ENCODE data around the gene DNM2.

Gene DNM2

DNA sequence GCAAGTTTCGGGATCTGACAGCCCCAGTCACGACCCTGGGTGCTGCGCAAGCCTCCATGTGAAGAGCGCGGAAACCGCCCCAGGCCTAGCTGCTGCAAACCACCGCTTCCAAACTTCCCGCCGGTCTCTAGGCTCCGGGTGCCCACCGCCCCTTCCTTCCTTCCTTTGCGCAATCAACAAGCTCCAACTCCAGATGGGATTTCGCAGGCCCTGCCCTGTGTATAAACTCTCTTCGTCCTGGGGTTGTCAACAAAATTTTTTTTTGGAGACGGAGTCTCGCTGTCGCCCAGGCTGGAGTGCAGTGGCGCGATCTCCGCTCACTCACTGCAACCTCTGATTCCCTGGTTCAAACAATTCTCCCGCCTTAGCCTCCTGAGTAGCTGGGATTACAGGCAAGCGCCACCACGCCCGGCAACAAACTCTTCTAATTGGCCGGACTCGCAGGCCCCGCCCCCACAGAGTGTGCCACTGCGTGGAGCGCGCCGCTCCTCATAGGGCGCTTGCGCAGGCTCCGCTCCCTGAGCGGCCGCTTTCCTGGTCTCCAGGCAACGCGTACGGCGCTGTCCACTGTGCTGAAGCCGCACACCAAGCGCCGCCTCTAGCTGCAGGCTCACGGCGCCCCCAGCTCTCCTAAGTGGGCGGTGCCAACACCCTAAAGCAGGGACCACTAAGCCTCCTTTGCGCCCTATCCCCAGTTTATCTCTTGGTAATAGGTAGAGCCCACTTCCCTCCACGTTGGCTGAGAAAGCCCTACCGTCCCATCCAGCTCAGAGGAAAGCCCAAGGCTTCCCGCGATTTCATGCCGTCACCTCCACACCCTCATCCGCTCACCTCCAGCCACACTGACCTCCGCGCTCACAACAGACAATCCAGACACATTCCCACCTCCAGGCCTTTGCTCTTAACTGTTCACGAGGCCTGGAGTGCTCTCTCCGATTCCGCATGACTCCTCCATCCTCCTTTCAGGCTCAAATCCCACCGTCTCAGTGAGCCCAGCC, 22.2 kb upstream of the DNM2 start:
- Mint-ChIP-seq H3K9me3 (no peaks in the 10 kb centered on the region), H3K27ac (no peak overlapping the region), H3K36me3 (ENCODE audit: low read depth) (peaks cover 21% of the 10 kb centered on the region), H3K27me3 (peaks cover 15% of the 10 kb centered on the region), H3K4me1 (ENCODE audit: low read depth) (peaks cover 19% of the 10 kb centered on the region), H3K4me3 (peak overlapping the region; percentile 79)
- intact Hi-C loops (cut with micrococcal nuclease) = loop anchor here (5.0 to 10.0 kb wide), 3 partner anchors 38 to 191 kb away; partner anchors contain the start of genes CDKN2D, KEAP1 and KRI1

GRCh38 chr19:10699650-10700335, 18.1 kb upstream of the DNM2 start:
- H3K27ac Mint-ChIP-seq = no peak overlapping the region
- intact Hi-C loops (cut with micrococcal nuclease) = loop anchor here (1.0 to 10.0 kb wide), 4 partner anchors 42 to 195 kb away; partner anchors contain the start of genes CDKN2D, KEAP1 and KRI1
- peaks cover 29% of the 10 kb centered on the region for H3K4me1 Mint-ChIP-seq (ENCODE audit: low read depth)
- peaks cover 15% of the 10 kb centered on the region for H3K27me3 Mint-ChIP-seq
- H3K9me3 Mint-ChIP-seq = no peaks in the 10 kb centered on the region
- no peak overlapping the region for H3K4me3 Mint-ChIP-seq
- H3K36me3 Mint-ChIP-seq (ENCODE audit: low read depth) = peaks cover 1% of the 10 kb centered on the region

DNA sequence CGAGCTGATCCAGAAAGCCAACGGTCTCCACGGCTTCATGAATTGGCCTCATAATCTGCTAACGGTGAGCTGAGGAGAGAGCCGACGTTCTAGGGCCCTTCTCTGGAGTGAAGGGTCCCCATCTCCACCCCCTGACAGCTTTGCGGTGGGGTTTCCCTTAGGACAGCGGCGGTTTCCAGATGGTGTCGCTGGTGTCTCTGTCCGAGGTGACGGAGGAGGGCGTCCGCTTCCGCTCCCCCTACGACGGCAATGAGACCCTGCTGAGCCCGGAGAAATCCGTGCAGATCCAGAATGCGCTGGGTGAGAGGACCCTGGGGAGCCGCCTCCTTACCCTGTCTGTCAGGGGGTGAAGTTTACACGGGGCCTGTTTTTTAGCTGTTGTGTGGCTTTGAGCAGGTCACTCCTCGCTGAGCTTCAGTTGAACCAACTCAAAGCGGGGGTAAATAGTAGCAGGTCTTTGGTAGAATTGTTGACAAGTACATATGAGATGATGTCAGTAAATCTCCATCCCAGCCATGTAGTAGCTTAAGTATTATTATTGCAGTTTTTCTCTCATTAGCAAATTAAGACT, 15.8 kb upstream of the DNM2 start:
- Mint-ChIP-seq H3K27ac (peak overlapping the region; percentile 69), H3K9me3 (no peaks in the 10 kb centered on the region)

DNA sequence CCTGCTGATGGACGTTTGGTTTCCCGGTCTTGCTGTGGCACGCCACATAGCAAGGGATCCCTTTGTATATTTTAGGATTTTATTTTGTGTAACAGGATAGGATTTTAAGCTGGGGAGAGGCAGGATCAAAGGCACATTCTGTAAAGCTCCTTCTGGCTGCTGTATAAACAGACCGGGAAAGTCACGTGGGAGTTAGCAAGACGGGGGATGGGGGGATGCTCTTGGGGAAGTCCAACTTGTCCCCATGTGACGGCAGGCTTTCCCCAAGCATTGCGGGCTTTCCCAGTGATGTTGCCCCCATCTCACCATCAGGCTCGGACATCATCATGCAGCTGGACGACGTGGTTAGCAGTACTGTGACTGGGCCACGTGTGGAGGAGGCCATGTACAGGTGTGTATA, 10.9 kb upstream of the DNM2 start:
- no peak overlapping the region for H3K4me3 Mint-ChIP-seq
- peaks cover 4% of the 10 kb centered on the region for H3K4me1 Mint-ChIP-seq (ENCODE audit: low read depth)
- no peak overlapping the region for H3K27ac Mint-ChIP-seq
- no peaks in the 10 kb centered on the region for H3K27me3 Mint-ChIP-seq
- intact Hi-C loops (cut with micrococcal nuclease) = no loop called here
- H3K36me3 Mint-ChIP-seq (ENCODE audit: low read depth) = peaks cover 51% of the 10 kb centered on the region
- no peaks in the 10 kb centered on the region for H3K9me3 Mint-ChIP-seq

More for the DNA sequence above, 15.8 kb upstream of the DNM2 start:
- Mint-ChIP-seq H3K4me3 (peak overlapping the region; percentile 75), H3K27me3 (peaks cover 6% of the 10 kb centered on the region), H3K36me3 (ENCODE audit: low read depth) (peaks cover 13% of the 10 kb centered on the region), H3K4me1 (ENCODE audit: low read depth) (peaks cover 13% of the 10 kb centered on the region)
- intact Hi-C loops (cut with micrococcal nuclease) = no loop called here

DNA sequence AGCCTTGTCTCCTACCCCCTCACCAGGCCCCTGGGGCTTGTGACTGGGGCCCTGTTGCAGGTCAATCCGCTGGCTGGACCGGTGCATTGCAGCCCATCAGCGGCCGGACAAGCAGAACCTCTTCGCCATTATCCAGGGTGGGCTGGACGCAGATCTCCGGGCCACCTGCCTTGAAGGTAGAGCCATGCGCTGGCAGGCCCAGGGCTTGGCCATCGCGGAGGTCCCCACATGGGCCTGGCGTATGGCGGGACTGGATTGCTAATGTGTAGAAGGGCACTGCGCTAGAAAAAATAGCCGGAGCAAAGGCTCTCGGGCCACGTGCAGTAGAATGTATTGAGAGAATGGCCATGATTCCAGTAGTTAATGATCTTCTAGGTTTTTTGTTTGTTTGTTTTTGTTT, 10.4 kb upstream of the DNM2 start:
- Mint-ChIP-seq H3K27ac (no peak overlapping the region), H3K36me3 (ENCODE audit: low read depth) (peaks cover 55% of the 10 kb centered on the region), H3K9me3 (no peaks in the 10 kb centered on the region), H3K27me3 (no peaks in the 10 kb centered on the region), H3K4me1 (ENCODE audit: low read depth) (no peaks in the 10 kb centered on the region), H3K4me3 (no peak overlapping the region)
- intact Hi-C loops (cut with micrococcal nuclease) = no loop called here

- Mint-ChIP-seq H3K27me3 (no peaks in the 10 kb centered on the region), H3K36me3 (ENCODE audit: low read depth) (peaks cover 62% of the 10 kb centered on the region), H3K4me1 (ENCODE audit: low read depth) (no peaks in the 10 kb centered on the region), H3K9me3 (no peaks in the 10 kb centered on the region), H3K27ac (no peak overlapping the region), H3K4me3 (no peak overlapping the region)
- intact Hi-C loops (cut with micrococcal nuclease) = no loop called here
Observed at GRCh38 chr19:10708291-10708690, 9.6 kb upstream of the DNM2 start.

GRCh38 chr19:10712045-10712444, 5.8 kb upstream of the DNM2 start:
- H3K27ac Mint-ChIP-seq = no peak overlapping the region
- H3K4me1 Mint-ChIP-seq (ENCODE audit: low read depth) = peaks cover 4% of the 10 kb centered on the region
- peaks cover 59% of the 10 kb centered on the region for H3K36me3 Mint-ChIP-seq (ENCODE audit: low read depth)
- H3K4me3 Mint-ChIP-seq = no peak overlapping the region
- H3K27me3 Mint-ChIP-seq = no peaks in the 10 kb centered on the region
- H3K9me3 Mint-ChIP-seq = no peaks in the 10 kb centered on the region
- intact Hi-C loops (cut with micrococcal nuclease) = loop anchor here (10.0 kb wide), 1 partner anchor 123 kb away; the partner anchor contains the start of gene TMED1

- H3K4me3 Mint-ChIP-seq = no peak overlapping the region
- H3K27ac Mint-ChIP-seq = no peak overlapping the region
- intact Hi-C loops (cut with micrococcal nuclease) = loop anchor here (10.0 kb wide), 1 partner anchor 122 kb away; the partner anchor contains the start of gene TMED1
- no peaks in the 10 kb centered on the region for H3K9me3 Mint-ChIP-seq
- H3K27me3 Mint-ChIP-seq = no peaks in the 10 kb centered on the region
- peaks cover 7% of the 10 kb centered on the region for H3K4me1 Mint-ChIP-seq (ENCODE audit: low read depth)
- peaks cover 52% of the 10 kb centered on the region for H3K36me3 Mint-ChIP-seq (ENCODE audit: low read depth)
Observed at GRCh38 chr19:10712754-10713153, 5.1 kb upstream of the DNM2 start.

DNA sequence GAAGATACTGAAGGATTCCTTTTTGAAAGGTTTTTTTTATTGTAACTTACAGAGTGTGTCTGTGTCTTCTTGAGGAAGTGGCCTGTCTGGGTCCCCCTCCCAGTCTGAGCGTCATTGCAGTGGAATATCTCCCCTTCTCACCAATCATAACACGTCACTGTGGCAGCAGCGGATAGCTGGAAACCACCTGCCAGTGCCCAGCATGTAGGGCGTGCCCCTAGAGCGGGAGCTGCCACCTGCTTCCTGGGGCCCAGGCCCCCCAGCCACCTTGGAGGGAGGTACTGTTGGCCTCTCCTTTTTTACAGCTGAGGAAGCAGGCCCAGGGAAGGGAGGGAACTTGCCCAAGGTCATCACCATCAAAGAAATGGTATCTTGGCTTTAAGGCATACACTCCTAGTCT, 4.6 kb upstream of the DNM2 start:
- Mint-ChIP-seq H3K9me3 (no peaks in the 10 kb centered on the region), H3K36me3 (ENCODE audit: low read depth) (peaks cover 47% of the 10 kb centered on the region), H3K27ac (no peak overlapping the region), H3K4me3 (no peak overlapping the region), H3K4me1 (ENCODE audit: low read depth) (peaks cover 7% of the 10 kb centered on the region), H3K27me3 (no peaks in the 10 kb centered on the region)
- intact Hi-C loops (cut with micrococcal nuclease) = loop anchor here (10.0 kb wide), 1 partner anchor 121 kb away; the partner anchor contains the start of gene TMED1

DNA sequence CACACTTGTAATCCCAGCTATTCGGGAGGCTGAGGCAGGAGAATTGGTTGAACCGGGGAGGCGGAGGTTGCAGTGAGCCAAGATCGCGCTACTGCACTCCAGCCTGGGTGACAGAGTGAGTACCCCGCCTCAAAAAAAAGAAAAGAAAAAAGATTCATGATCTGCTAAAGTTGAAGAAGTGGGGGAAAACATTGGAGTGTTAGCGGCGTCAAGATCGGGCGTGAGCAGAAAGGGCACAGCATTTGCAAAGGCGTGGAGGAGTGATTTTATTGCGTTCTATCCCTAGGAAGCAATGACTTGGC, 874 bp upstream of the DNM2 start:
- Mint-ChIP-seq H3K4me3 (peak overlapping the region; percentile 70), H3K27me3 (no peaks in the 10 kb centered on the region), H3K36me3 (ENCODE audit: low read depth) (peaks cover 48% of the 10 kb centered on the region), H3K9me3 (no peaks in the 10 kb centered on the region), H3K27ac (peak overlapping the region; percentile 82), H3K4me1 (ENCODE audit: low read depth) (peaks cover 36% of the 10 kb centered on the region)
- intact Hi-C loops (cut with micrococcal nuclease) = loop anchor here (1.0 to 10.0 kb wide), 3 partner anchors 35 to 147 kb away; partner anchors contain the start of gene TMED1

- intact Hi-C loops (cut with micrococcal nuclease) = loop anchor here (5.0 to 10.0 kb wide), 2 partner anchors 34 to 116 kb away; partner anchors contain the start of gene TMED1
- H3K36me3 Mint-ChIP-seq (ENCODE audit: low read depth) = peaks cover 46% of the 10 kb centered on the region
- peaks cover 49% of the 10 kb centered on the region for H3K4me1 Mint-ChIP-seq (ENCODE audit: low read depth)
- H3K27me3 Mint-ChIP-seq = no peaks in the 10 kb centered on the region
- H3K4me3 Mint-ChIP-seq = peak overlapping the region; percentile 96
- H3K27ac Mint-ChIP-seq = peak overlapping the region; percentile 91
- H3K9me3 Mint-ChIP-seq = no peaks in the 10 kb centered on the region
Observed at GRCh38 chr19:10718205-10719196, 622 bp downstream of the DNM2 start.

DNA sequence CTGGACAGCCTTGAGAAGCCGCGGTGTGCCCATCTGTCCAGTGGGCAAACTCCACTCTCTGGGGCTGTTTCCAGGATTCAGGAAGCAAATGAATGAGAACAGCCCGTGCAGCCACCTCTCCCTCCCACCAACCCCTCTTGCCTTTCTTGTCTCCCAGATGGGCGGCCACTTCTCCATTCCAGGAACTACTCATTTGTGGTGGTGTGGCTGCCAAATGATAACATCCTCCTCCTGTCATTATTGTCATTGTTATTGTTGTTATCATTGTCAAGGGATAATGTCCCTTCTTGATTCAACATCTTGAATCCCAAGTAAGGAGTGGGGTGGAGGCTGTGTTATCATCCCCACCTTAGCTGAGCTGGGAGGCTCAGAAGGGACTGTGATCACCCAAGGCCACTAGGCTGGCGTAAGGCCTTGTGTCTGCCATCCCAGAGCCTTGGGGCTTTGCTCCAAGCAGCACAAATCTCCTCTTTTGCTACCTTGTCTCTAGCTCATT, 1.6 kb downstream of the DNM2 start:
- Mint-ChIP-seq H3K27ac (peak overlapping the region; percentile 91), H3K36me3 (ENCODE audit: low read depth) (peaks cover 48% of the 10 kb centered on the region), H3K4me3 (peak overlapping the region; percentile 96), H3K4me1 (ENCODE audit: low read depth) (peaks cover 59% of the 10 kb centered on the region), H3K27me3 (no peaks in the 10 kb centered on the region), H3K9me3 (no peaks in the 10 kb centered on the region)
- intact Hi-C loops (cut with micrococcal nuclease) = loop anchor here (5.0 to 10.0 kb wide), 2 partner anchors 33 to 115 kb away; partner anchors contain the start of gene TMED1
